ENCODE results near the gene HKDC1.

DNA sequence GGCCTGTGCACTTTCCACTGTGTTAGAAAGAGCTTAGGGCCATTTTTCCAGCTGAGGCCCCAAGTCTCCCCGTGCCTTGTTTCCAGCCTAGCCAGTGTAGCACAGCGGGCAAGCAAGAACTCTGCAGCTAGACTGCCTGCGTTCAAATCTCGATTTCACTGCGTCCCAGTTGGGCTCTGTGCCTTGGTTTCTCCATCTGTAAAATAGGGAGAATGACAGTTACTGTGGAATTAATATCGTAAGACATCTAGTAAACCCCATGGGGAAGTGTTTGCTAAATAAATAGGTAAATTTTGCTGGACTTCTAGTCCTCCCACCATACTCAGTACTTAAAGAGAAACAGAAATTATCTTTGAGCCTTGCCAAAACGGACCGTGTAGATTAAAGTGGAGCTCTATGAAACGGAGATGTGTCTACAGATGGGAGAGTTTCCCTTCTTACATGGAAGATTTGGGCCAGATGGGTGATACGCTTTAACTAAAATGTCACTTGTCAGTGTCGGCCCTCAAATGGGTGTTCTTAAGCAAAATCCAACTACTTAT, 3.5 kb upstream of the HKDC1 start:
- no peak for TF ChIP-seq POLR2A (IDR thresholded peaks at IDR 0.05)
- TF ChIP-seq, protein P1, sequence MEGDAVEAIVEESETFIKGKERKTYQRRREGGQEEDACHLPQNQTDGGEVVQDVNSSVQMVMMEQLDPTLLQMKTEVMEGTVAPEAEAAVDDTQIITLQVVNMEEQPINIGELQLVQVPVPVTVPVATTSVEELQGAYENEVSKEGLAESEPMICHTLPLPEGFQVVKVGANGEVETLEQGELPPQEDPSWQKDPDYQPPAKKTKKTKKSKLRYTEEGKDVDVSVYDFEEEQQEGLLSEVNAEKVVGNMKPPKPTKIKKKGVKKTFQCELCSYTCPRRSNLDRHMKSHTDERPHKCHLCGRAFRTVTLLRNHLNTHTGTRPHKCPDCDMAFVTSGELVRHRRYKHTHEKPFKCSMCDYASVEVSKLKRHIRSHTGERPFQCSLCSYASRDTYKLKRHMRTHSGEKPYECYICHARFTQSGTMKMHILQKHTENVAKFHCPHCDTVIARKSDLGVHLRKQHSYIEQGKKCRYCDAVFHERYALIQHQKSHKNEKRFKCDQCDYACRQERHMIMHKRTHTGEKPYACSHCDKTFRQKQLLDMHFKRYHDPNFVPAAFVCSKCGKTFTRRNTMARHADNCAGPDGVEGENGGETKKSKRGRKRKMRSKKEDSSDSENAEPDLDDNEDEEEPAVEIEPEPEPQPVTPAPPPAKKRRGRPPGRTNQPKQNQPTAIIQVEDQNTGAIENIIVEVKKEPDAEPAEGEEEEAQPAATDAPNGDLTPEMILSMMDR (IDR thresholded peaks at IDR 0.05 in 4 of 5, conservative IDR thresholded peaks at IDR 0.05 in 1 of 5): no peak
